NCI-H82 treated with DMSO at 0.1 percent for 48 hours (cell line): ENCODE results near the gene SNORC.

ENCODE experiments used
- DNase-seq: peaks from one replicate; lab custom pipeline; 2025; ENCODE audit not compliant: unreplicated experiment; lab: John Stamatoyannopoulos, UW

The SNORC gene

GRCh38 chr2:232925153-232925820 lies 55.2 kb downstream of the SNORC start:
- no peak for DNase-seq

DNA sequence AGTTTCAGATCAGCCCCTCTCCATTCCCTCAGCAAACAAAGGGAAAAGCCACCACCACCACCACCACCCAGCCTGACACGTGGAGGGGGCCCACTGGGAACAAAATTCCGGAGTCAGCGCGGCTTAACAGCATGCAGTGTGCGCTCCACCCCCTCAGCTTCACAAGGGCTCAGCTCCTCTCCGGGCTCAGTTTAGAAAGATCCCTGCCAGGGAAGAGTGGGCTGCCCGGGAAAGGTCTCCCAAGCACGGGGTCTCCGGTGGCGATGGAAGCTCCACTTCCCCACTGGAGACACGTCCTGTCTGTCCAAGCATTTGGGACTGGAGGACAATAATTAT lies 55.7 kb downstream of the SNORC start:
- no peak for DNase-seq

- no peak for DNase-seq
Observed at GRCh38 chr2:232926431-232926939, 56.4 kb downstream of the SNORC start.

- no peak for DNase-seq
Observed at GRCh38 chr2:232927032-232927792, 57.1 kb downstream of the SNORC start.

DNA sequence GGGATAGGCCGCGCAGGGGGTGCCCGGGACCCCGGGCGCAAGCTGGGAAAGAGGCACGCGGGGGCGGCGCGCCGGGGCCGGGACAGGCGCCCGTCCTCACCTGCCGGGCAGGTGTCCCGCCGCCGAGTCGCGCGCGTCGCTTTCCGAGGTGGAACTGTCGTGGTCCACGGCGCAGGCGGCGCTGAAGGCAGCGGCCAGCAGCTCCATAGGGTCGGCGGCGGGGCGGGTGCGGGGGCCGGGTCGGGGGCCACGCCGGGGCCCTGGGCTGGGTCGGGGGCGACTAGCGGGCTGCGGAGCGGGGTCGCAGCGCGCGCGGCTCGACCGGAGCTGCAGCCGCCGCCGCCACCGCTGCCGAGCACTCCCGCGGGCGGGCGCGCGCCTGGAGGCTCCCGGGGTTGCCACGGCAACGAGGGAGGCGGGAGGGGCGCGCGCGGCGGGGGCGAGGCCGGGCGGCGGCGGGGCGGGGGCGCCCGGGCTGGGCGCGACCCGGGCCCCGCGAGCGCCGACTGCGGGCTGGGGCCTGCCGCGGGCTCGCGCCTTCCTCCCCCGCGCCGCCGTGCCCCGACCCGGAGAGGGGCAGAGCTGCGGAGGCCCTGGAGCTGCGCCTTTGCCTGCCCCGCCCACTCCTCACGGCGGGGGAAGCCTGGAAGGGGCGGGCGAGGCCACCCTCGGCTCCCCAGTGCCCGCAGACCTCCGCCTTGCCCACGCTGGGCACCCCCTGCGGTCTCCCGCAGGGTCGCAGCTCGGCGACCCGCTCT lies 57.9 kb downstream of the SNORC start:
- DNase-seq, result no peak
